ENCODE measurements around the gene GIMD1.
"Not testable (repeated sequence)": the region's sequence is repeated elsewhere in the genome, so short reads cannot be mapped to it uniquely, and the experiment has no call there.

Gene GIMD1

DNA sequence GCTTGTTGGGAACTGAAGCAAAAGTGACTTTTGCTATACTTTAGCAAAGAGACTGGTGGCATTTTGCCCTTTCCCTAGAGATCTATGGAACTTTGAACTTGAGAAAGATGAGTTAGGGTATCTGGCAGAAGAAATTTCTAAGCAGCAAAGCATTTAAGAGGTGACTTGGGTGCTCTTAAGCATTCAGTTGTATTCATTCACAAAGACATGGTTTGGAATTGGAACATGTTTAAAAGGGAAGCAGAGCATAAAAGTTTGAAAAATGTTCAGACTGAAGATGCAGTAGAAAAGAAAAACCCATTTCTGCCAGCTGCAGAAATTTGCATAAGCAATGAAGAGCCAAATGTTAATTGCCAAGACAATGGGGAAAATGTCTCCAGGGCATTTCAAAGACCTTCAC is 30.7 kb downstream of the GIMD1 start:
- H3K4me3 ChIP-seq (ENCODE audit: low read length) = no peak overlapping the region
- TF ChIP-seq, protein P1, sequence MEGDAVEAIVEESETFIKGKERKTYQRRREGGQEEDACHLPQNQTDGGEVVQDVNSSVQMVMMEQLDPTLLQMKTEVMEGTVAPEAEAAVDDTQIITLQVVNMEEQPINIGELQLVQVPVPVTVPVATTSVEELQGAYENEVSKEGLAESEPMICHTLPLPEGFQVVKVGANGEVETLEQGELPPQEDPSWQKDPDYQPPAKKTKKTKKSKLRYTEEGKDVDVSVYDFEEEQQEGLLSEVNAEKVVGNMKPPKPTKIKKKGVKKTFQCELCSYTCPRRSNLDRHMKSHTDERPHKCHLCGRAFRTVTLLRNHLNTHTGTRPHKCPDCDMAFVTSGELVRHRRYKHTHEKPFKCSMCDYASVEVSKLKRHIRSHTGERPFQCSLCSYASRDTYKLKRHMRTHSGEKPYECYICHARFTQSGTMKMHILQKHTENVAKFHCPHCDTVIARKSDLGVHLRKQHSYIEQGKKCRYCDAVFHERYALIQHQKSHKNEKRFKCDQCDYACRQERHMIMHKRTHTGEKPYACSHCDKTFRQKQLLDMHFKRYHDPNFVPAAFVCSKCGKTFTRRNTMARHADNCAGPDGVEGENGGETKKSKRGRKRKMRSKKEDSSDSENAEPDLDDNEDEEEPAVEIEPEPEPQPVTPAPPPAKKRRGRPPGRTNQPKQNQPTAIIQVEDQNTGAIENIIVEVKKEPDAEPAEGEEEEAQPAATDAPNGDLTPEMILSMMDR (conservative IDR thresholded peaks at IDR 0.05; ENCODE audit: low read depth, low read length) = no peak
- DNase-seq (ENCODE audit: low read depth) = no peak

DNA sequence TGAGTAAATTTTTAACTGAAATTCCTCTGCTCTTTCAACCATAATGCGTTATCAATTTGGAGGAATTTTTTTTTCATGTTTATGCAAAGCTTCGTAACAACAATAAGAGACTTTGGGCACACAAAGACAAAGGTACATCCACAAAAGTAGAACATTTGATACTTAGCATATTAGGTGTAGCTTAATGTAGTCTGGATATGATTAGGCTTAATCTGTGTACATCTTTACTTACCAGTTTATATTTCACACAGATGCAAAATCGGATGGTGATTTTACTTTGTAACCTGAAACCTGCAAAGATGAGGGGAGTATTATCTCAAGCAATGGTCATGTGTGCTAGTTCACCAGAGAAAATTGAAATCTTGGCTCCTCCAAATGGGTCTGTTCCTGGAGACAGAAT is 32.0 kb downstream of the GIMD1 start:
- TF ChIP-seq, protein P1 (conservative IDR thresholded peaks at IDR 0.05; ENCODE audit: low read depth, low read length) = no peak
- DNase-seq (ENCODE audit: low read depth) = no peak
- no peak overlapping the region for H3K4me3 ChIP-seq (ENCODE audit: low read length)

DNA sequence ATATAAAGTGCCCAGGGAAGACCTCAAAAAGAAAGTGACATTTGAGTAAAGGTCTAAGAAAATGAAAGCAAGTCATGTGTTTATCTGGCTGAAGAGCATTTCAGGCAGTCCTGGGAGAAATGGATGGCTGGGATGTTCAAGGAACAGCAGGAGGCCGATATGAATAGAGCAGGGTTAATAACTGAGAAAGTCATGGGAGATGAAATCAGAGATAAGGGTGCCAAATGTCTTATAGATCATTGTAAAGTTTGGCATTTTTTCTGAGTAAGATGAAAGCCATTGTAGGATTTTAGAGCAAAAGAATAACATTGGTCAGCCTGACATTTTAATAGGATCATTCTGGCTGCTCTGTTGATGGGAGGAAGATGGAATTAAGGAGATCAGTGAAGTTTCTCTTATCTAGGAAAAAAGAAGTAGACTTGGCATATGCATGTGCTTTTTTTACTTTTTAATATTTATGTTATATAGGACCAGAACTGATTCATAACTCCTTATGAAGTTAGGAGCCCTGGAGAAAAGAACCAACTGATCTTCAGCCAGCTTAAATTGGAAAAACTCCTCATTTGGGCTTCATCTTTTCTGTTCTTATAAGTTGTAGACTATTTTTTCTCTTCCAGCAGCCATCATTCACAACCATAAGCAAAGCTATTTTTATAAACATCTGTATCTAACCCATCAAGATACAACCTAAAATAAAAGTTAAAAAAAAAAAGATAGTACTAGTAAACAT is 33.7 kb downstream of the GIMD1 start:
- no peak for DNase-seq (ENCODE audit: low read depth)
- TF ChIP-seq, protein P1 (conservative IDR thresholded peaks at IDR 0.05; ENCODE audit: low read depth, low read length) = no peak

DNA sequence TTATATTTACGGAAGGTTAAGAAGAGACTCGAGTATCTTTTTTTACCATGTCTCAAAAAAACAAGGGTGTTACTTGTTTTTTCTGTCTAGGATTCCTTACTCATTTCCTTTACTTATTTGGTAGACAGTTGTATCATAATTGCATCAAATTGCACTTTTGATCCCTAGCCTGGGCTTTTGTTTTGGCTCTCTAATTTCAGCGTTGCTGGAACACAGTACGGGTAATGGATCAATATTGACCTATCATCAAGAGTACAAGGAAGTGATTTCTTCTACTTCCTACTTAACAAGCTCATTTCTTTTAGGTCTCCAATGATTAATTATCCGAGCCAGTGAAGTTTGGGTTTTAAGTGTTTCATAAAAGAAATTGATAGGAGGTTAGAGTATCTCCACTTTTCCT is 35.4 kb downstream of the GIMD1 start:
- no peak overlapping the region for H3K4me3 ChIP-seq (ENCODE audit: low read length)
- TF ChIP-seq, protein P1 (conservative IDR thresholded peaks at IDR 0.05; ENCODE audit: low read depth, low read length) = no peak
- no peak for DNase-seq (ENCODE audit: low read depth)

More for the DNA sequence above, 33.7 kb downstream of the GIMD1 start:
- H3K4me3 ChIP-seq (ENCODE audit: low read length) = no peak overlapping the region

DNA sequence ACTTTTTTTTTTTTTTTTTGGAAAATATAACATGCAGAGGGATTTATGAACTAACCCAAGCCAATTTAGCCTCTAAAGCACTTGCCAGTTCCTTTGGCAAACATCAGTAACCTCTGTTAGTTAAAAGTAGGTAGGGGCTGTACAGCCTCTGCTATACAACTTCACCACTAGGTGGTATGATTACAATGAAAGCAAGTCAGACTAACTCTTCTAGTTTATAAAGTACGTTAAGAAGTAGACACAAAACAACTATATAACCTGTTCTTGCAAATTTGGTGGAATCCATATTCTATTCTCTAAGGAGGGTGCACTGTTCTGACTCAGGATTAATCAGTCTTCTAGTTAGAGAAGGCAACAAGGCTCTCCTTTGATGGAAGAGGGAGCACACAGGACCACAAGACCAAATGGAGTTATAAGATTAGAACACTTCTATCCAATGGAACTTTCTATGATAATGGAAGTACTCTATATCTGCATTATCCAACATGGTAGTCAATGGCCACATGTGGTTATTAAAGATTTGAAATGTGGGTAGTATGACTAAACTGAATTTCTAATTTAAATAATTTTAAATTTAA is 39.4 kb downstream of the GIMD1 start:
- DNase-seq (ENCODE audit: low read depth) = no peak
- H3K4me3 ChIP-seq (ENCODE audit: low read length) = no peak overlapping the region
- TF ChIP-seq, protein P1 (conservative IDR thresholded peaks at IDR 0.05; ENCODE audit: low read depth, low read length) = peak; percentile 76

DNA sequence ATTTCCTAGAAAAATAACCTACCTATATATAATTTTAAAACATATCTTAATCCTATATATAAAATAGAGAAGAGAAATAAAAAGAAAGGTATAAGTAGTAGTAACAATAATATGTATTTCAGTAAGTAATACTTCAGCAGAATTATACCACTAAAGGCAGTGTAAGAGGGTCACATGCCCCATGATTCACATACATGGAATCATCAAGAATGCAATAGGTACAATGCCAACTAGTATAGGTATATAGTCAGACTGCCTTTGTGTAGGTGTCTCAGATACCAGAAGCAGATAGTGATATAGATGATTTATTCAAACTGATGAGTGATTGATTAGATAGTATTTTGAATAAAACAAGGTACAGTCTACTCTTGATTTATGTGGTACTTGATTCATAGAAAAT is 42.8 kb downstream of the GIMD1 start:
- no peak overlapping the region for H3K4me3 ChIP-seq (ENCODE audit: low read length)
- DNase-seq (ENCODE audit: low read depth) = peak; percentile 38
- TF ChIP-seq, protein P1 (conservative IDR thresholded peaks at IDR 0.05; ENCODE audit: low read depth, low read length) = no peak

DNA sequence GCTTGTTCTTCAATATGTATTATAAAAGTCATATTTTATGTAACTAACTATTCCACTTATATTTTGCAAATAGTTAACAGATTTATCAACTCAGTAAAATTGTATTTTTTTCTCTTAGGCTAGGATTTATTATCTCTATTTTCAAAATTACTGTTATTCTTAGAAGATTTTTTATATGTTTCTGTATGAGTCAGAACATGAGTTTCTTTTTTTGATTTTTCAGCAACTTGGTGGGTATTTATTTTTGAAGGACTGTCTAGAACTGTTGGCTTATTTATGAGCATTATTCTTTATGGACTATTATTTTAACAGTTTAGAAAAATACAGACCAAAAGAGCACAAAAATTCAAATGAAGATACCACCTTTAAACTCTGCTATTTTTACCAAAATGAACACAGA is 45.5 kb downstream of the GIMD1 start:
- TF ChIP-seq, protein P1 (conservative IDR thresholded peaks at IDR 0.05; ENCODE audit: low read depth, low read length) = no peak
- H3K4me3 ChIP-seq (ENCODE audit: low read length) = no peak overlapping the region
- DNase-seq (ENCODE audit: low read depth) = no peak

DNA sequence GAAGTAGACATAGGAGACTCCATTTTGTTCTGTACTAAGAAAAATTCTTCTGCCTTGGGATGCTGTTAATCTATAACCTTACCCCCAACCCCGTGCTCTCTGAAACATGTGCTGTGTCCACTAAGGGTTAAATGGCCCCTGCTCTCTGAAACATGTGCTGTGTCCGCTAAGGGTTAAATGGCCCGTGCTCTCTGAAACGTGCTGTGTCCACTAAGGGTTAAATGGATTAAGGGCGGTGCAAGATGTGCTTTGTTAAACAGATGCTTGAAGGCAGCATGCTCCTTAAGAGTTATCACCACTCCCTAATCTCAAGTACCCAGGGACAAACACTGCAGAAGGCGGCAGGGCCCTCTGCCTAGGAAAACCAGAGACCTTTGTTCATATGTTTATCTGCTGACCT is 46.8 kb downstream of the GIMD1 start:
- DNase-seq (ENCODE audit: low read depth); H3K4me3 ChIP-seq (ENCODE audit: low read length): not testable (repeated sequence)

DNA sequence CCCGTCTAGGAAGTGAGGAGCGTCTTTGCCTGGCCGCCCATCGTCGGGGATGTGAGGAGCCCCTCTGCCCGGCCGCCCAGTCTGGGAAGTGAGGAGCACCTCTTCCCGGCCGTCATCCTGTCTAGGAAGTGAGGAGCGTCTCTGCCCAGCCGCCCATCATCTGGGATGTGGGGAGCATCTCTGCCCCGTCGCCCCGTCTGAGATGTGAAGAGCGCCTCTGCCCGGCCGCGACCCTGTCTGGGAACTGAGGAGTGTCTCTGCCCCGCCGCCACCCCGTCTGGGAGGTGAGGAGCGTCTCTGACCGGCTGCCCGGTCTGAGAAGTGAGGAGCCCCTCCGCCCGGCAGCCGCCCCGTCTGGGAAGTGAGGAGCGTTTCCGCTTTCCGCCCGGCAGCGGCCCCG is 47.4 kb downstream of the GIMD1 start:
- DNase-seq (ENCODE audit: low read depth); H3K4me3 ChIP-seq (ENCODE audit: low read length): not testable (repeated sequence)
